CD14-positive monocyte (primary cell): Measurements from ENCODE around the gene ITGB6. TPM values are rescaled to one million over a fixed set of nuclear protein-coding genes. Genes with fewer than 3 reads are reported as not detected.
A peak's percentile ranks its signal among the peaks of the same experiment; 100 is the strongest.

ENCODE experiments used
- DNase-seq, 3 donors: peaks; one replicate each; pipeline ENCODE4 v3.0.0-alpha.2; 2011 to 2022
- H2AFZ ChIP-seq: 2 replicates; pipeline ENCODE4 v1.6.0; 2012; ENCODE audit warnings: mild to moderate bottlenecking, low read depth, low read length, inconsistent platforms; ENCODE audit not compliant: insufficient read depth, poor library complexity, severe bottlenecking
- H3K27ac ChIP-seq, 2 donors: 1 replicate in 1 of 2; 2 replicates in 1 of 2; pipeline ENCODE4 v1.5.1; 2012 to 2013; ENCODE audit warnings: low read length in 2 of 2, control low read depth in 1 of 2, inconsistent platforms in 1 of 2, low read depth in 1 of 2, mild to moderate bottlenecking in 1 of 2
- H3K27me3 ChIP-seq, 2 donors: one replicate each; pipeline versions ENCODE4 v1.6.0 to v1.6.1; 2011 to 2013; ENCODE audit warnings: low read length in 2 of 2; ENCODE audit not compliant: control insufficient read depth in 2 of 2, insufficient read depth in 2 of 2
- H3K36me3 ChIP-seq, 2 donors: replicated peaks in 1 of 2; 1 replicate in 1 of 2; 2 replicates in 1 of 2; pipeline versions ENCODE4 v1.5.1 to v1.6.1; 2012 to 2013; ENCODE audit warnings: low read length in 2 of 2, control low read depth in 1 of 2, inconsistent platforms in 1 of 2, mild to moderate bottlenecking in 1 of 2; ENCODE audit not compliant: insufficient read depth in 2 of 2, control insufficient read depth in 1 of 2
- H3K4me1 ChIP-seq, 2 donors: 1 replicate in 1 of 2; 2 replicates in 1 of 2; pipeline versions ENCODE4 v1.5.1 to v1.6.1; 2012 to 2013; ENCODE audit warnings: low read length in 2 of 2, control low read depth in 1 of 2, inconsistent platforms in 1 of 2, mild to moderate bottlenecking in 1 of 2, moderate library complexity in 1 of 2; ENCODE audit not compliant: insufficient read depth in 2 of 2, control insufficient read depth in 1 of 2
- H3K4me2 ChIP-seq: replicated peaks from 2 replicates; pipeline ENCODE3; 2012; ENCODE audit warnings: low read length, moderate library complexity, mild to moderate bottlenecking; ENCODE audit not compliant: poor library complexity, severe bottlenecking; ENCODE audit errors: extremely low read depth
- H3K4me3 ChIP-seq, 3 experiments: fragments of 200-600 bp in 1 of 3; sonication (generic) in 1 of 3; replicated peaks in 1 of 3; 1 replicate in 2 of 3; 2 replicates in 1 of 3; pipeline ENCODE4 v1.5.1; 2011 to 2013; ENCODE audit warnings: low read length in 3 of 3, mild to moderate bottlenecking in 3 of 3, control low read depth in 2 of 3, low read depth in 2 of 3, inconsistent platforms in 1 of 3, moderate library complexity in 1 of 3
- H3K79me2 ChIP-seq: 2 replicates; pipeline ENCODE4 v1.6.0; 2012; ENCODE audit warnings: mild to moderate bottlenecking, control low read depth, inconsistent platforms, low read length, moderate library complexity; ENCODE audit not compliant: insufficient read depth
- H3K9ac ChIP-seq: 2 replicates; pipeline ENCODE4 v1.6.0; 2017; ENCODE audit warnings: low read length, mild to moderate bottlenecking; ENCODE audit not compliant: insufficient read depth, poor library complexity, severe bottlenecking
- H3K9me3 ChIP-seq, 2 donors: replicated peaks in 1 of 2; 1 replicate in 1 of 2; 2 replicates in 1 of 2; pipeline versions ENCODE4 v1.5.1 to v1.6.1; 2012 to 2013; ENCODE audit warnings: low read length in 2 of 2, control low read depth in 1 of 2; ENCODE audit not compliant: control insufficient read depth in 1 of 2, insufficient read depth in 1 of 2
- H4K20me1 ChIP-seq: 2 replicates; pipeline ENCODE4 v1.6.0; 2012; ENCODE audit warnings: mild to moderate bottlenecking, low read length, control low read depth, moderate library complexity; ENCODE audit not compliant: insufficient read depth
- H3K27ac Mint-ChIP-seq, 7 donors: one replicate each; pipeline ENCODE4 v1.8.0; 2020; ENCODE audit warnings: mild to moderate bottlenecking in 7 of 7, mixed read lengths in 7 of 7, moderate library complexity in 6 of 7, inconsistent platforms in 2 of 7
- H3K27me3 Mint-ChIP-seq, 3 donors: one replicate each; pipeline ENCODE4 v1.8.0; 2021 to 2022; ENCODE audit warnings: low read depth in 3 of 3, mild to moderate bottlenecking in 3 of 3, mixed read lengths in 3 of 3, moderate library complexity in 3 of 3, inconsistent platforms in 1 of 3
- H3K36me3 Mint-ChIP-seq, 2 donors: one replicate each; pipeline ENCODE4 v1.8.0; 2020; ENCODE audit warnings: mixed read lengths in 2 of 2, inconsistent platforms in 1 of 2, mild to moderate bottlenecking in 1 of 2
- H3K4me1 Mint-ChIP-seq: one replicate; pipeline ENCODE4 v1.8.0; 2020; ENCODE audit warnings: mild to moderate bottlenecking, mixed read lengths
- H3K4me3 Mint-ChIP-seq, 2 donors: one replicate each; pipeline ENCODE4 v1.8.0; 2020; ENCODE audit warnings: mild to moderate bottlenecking in 2 of 2, mixed read lengths in 2 of 2, moderate library complexity in 1 of 2
- H3K9me3 Mint-ChIP-seq, 7 donors: one replicate each; pipeline ENCODE4 v1.8.0; 2020 to 2022; ENCODE audit warnings: mixed read lengths in 7 of 7, mild to moderate bottlenecking in 6 of 7, moderate library complexity in 6 of 7, inconsistent platforms in 2 of 7
- CTCF ChIP-seq: fragments of 200-600 bp; IDR thresholded peaks from one replicate; pipeline ENCODE4 v1.8.0; 2022; ENCODE audit warnings: antibody characterized with exemption, mild to moderate bottlenecking
- WGBS: methylation state at CpG from one replicate; pipeline ENCODE4 v1.1.5; 2013; ENCODE audit warnings: missing lambda C conversion rate; ENCODE audit not compliant: insufficient coverage; 5-methylcytosine and 5-hydroxymethylcytosine counted together
- intact Hi-C, 2 donors: fragments of 100-400 bp; cut with micrococcal nuclease; formaldehyde crosslinking; loops; one replicate each; pipeline versions ENCODE4 v1.15.0 to v1.15.1; 2023
- polyA plus RNA-seq, 3 donors: library from polyadenylated mRNA; depleted of rRNA in 1 of 3; unstranded in 2 of 3; stranded (reverse) in 1 of 3; fragments of 300-500 nt in 2 of 3; fragments of >200 nt in 1 of 3; fragmentation: Illumina TruSeq in 2 of 3; gene quantifications; 1 replicate in 2 of 3; 2 replicates in 1 of 3; pipeline ENCODE4 v1.2.3, GENCODE V29; 2012 to 2021

The ITGB6 gene
- polyA plus RNA-seq, 3 donors = not detected

DNA sequence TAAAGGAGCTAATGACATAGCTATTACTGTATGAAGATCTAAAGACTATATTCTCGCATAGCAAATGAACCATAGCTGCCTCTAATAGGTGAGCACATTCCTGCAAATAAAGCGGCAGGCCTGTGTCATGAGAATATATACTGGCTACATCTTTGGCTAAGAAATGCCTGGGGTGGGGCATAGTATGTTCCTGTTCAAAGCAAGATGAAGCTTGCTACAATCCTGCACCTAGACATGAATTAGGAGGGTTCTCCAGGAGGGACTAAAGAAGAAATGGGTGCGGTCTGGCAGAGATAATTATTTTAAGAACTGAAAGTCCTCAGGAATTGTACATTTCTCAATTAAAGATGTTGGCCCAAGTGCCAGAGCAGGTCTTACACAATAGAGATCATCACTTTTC lies 90.8 kb downstream of the ITGB6 start:
- intact Hi-C loops = no loop called here
- WGBS = 0% methylated on average over 1 of the region's 3 CpGs

DNA sequence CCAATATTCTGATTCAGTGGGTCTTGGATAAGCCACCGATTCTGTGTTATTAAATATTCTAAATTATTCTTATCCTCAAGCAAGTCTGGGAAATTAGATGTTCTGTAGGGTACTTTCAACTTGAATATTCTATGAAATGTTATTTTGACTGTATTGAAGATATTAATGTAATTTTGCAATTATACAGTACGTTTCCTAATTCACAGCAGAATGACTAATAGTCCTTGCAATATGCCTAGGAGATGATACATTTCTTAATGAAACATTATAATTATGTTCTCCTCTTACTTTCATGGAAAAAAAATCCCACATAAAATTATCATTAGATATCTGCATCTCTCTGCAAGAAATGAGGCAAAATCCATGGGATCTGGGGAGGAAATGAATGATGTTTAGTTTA lies 91.4 kb downstream of the ITGB6 start:
- peaks cover 17% of the 10 kb centered on the region for H3K4me1 Mint-ChIP-seq
- H3K4me2 ChIP-seq = no peak overlapping the region
- no peaks in the 10 kb centered on the region for H3K36me3 Mint-ChIP-seq
- peak in 1 of 3 donors; percentile 3 for DNase-seq
- H3K4me3 Mint-ChIP-seq = no peak overlapping the region
- H4K20me1 ChIP-seq = no peaks in the 10 kb centered on the region
- no peak for TF ChIP-seq CTCF
- no peaks in the 10 kb centered on the region for H3K27me3 ChIP-seq
- H3K9ac ChIP-seq = no peak overlapping the region
- H3K27ac Mint-ChIP-seq = no peak overlapping the region
- H3K9me3 ChIP-seq = no peaks in the 10 kb centered on the region
- WGBS = no CpG with 5 or more reads among the region's 2 CpGs
- peaks cover 15 to 17% of the 10 kb centered on the region in 2 donors for H3K4me1 ChIP-seq
- no peaks in the 10 kb centered on the region for H3K36me3 ChIP-seq
- intact Hi-C loops = no loop called here
- H3K79me2 ChIP-seq = no peaks in the 10 kb centered on the region
- no peak overlapping the region for H2AFZ ChIP-seq
- no peak overlapping the region for H3K4me3 ChIP-seq
- H3K9me3 Mint-ChIP-seq = no peaks in the 10 kb centered on the region
- H3K27me3 Mint-ChIP-seq = peaks cover 0 to 2% (median 0%) of the 10 kb centered on the region in 3 donors
- no peak overlapping the region for H3K27ac ChIP-seq

More for the DNA sequence above, 90.8 kb downstream of the ITGB6 start:
- Histone ChIP-seq H3K4me2 (no peak overlapping the region), H3K27ac (no peak overlapping the region), H3K4me3 (no peak overlapping the region), H3K4me1 (peaks cover 15 to 17% of the 10 kb centered on the region in 2 donors), H2AFZ (no peak overlapping the region), H3K9ac (no peak overlapping the region), H3K9me3 (no peaks in the 10 kb centered on the region), H3K27me3 (no peaks in the 10 kb centered on the region), H3K79me2 (no peaks in the 10 kb centered on the region), H3K36me3 (no peaks in the 10 kb centered on the region), H4K20me1 (no peaks in the 10 kb centered on the region)
- H3K36me3 Mint-ChIP-seq = no peaks in the 10 kb centered on the region
- peaks cover 0 to 1% (median 0%) of the 10 kb centered on the region in 7 donors for H3K9me3 Mint-ChIP-seq
- peaks cover 17% of the 10 kb centered on the region for H3K4me1 Mint-ChIP-seq
- H3K4me3 Mint-ChIP-seq = no peak overlapping the region
- no peak for TF ChIP-seq CTCF
- peaks cover 0 to 2% (median 0%) of the 10 kb centered on the region in 3 donors for H3K27me3 Mint-ChIP-seq
- DNase-seq = no peak
- H3K27ac Mint-ChIP-seq = no peak overlapping the region
